ENCODE results near the gene GSN.

DNA sequence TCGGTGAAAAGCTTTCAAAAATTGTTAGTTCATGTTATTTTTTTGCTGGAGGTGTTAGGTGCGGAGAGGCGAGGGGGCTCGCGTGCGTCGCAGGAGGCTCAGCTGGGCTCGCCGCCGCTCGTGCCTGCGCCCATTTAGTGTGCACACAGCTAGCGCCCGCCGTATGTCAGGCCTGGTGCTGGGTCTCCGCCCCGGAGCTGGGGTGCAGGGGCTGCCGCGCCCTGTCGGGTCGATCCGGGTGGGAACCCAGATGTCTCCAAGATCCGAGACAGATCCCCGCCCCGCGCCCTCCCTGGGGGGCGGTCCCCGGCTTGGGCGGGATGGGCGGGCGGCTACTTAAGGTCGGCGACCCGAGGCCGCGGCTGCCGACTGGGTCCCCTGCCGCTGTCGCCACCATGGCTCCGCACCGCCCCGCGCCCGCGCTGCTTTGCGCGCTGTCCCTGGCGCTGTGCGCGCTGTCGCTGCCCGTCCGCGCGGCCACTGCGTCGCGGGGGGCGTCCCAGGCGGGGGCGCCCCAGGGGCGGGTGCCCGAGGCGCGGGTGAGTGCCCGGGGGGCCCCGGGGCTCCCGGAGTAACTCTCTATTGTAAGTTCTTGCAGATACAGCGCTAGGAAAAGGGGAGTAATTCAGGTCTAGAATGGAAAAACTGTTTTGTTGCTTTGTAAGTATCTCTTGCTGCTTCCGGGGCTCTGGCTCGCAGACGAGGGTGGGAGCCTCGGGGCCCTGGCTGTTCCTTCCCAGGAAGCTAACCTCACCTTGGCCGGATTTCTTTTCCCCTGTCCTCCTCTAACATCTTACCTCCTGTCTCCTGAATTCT lies 31.7 kb downstream of the GSN start:
- TF ChIP-seq CTCF (IDR thresholded peaks at IDR 0.05) (no peak), POLR2A (IDR thresholded peaks at IDR 0.05) (peak in 1 of 2 donors; percentile 30)

Data from adrenal gland (tissue), 5 donors.